ENCODE data around the gene DSP. TPM values are rescaled to one million over a fixed set of nuclear protein-coding genes. Genes with fewer than 3 reads are reported as not detected.

DSP gene
- total RNA-seq, 1 donor from 2014 or later = 109 TPM

DNA sequence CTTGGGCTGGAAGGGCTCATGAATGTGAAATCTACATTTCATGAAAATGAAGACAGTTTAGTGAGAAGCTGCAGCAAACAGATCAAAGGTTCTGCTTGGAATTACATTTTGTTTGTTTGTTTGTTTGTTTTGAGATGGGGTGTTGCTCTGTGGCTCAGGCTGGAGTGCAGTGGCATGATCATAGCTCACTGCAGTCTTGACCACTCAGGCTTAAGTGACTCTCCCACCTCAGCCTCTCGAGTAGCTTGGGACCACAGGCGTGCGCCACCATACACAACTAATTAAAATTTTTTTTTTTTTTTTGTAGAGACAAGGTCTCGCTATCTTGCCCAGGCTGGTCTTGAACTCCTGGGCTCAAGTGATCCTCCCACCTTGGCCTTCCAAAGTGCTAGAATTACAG is 5.8 kb downstream of the DSP start:
- TF ChIP-seq, protein P1, sequence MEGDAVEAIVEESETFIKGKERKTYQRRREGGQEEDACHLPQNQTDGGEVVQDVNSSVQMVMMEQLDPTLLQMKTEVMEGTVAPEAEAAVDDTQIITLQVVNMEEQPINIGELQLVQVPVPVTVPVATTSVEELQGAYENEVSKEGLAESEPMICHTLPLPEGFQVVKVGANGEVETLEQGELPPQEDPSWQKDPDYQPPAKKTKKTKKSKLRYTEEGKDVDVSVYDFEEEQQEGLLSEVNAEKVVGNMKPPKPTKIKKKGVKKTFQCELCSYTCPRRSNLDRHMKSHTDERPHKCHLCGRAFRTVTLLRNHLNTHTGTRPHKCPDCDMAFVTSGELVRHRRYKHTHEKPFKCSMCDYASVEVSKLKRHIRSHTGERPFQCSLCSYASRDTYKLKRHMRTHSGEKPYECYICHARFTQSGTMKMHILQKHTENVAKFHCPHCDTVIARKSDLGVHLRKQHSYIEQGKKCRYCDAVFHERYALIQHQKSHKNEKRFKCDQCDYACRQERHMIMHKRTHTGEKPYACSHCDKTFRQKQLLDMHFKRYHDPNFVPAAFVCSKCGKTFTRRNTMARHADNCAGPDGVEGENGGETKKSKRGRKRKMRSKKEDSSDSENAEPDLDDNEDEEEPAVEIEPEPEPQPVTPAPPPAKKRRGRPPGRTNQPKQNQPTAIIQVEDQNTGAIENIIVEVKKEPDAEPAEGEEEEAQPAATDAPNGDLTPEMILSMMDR (IDR thresholded peaks at IDR 0.05; ENCODE audit: unreplicated experiment) = no peak
- no peaks in the 10 kb centered on the region for H3K9me3 Mint-ChIP-seq (ENCODE audit: unreplicated experiment)
- no peak overlapping the region for H3K27ac Mint-ChIP-seq (ENCODE audit: unreplicated experiment)
- peaks cover 4% of the 10 kb centered on the region for H3K36me3 Mint-ChIP-seq (ENCODE audit: low read depth, unreplicated experiment)
- DNase-seq (ENCODE audit: low spot score) = no peak
- H3K4me1 Mint-ChIP-seq (ENCODE audit: unreplicated experiment) = peaks cover 32% of the 10 kb centered on the region
- peaks cover 11% of the 10 kb centered on the region for H3K27me3 Mint-ChIP-seq (ENCODE audit: unreplicated experiment)
- no peak overlapping the region for H3K4me3 Mint-ChIP-seq (ENCODE audit: unreplicated experiment)

DNA sequence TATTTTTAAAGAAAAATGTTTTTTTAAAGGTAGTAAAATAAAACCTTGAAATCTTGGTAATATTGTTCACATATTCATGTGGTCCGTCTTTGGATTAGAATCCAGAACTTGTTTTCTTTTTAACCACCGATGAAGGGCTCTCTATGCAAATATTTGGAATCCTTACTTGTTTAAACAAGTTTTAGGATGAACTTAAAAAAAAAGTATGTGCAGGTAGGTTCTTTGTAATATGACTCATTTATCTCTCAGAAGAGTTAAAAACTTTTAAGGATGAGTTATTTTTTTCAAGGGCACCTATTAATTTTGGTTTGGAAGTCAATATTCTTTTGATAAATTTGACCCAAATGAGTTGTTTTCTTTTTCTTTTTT is 8.9 kb downstream of the DSP start:
- Mint-ChIP-seq H3K4me1 (ENCODE audit: unreplicated experiment) (peaks cover 19% of the 10 kb centered on the region), H3K4me3 (ENCODE audit: unreplicated experiment) (no peak overlapping the region), H3K36me3 (ENCODE audit: low read depth, unreplicated experiment) (peaks cover 4% of the 10 kb centered on the region), H3K27ac (ENCODE audit: unreplicated experiment) (no peak overlapping the region), H3K9me3 (ENCODE audit: unreplicated experiment) (no peaks in the 10 kb centered on the region), H3K27me3 (ENCODE audit: unreplicated experiment) (no peaks in the 10 kb centered on the region)
- TF ChIP-seq, protein P1 (IDR thresholded peaks at IDR 0.05; ENCODE audit: unreplicated experiment) = no peak
- no peak for DNase-seq (ENCODE audit: low spot score)

DNA sequence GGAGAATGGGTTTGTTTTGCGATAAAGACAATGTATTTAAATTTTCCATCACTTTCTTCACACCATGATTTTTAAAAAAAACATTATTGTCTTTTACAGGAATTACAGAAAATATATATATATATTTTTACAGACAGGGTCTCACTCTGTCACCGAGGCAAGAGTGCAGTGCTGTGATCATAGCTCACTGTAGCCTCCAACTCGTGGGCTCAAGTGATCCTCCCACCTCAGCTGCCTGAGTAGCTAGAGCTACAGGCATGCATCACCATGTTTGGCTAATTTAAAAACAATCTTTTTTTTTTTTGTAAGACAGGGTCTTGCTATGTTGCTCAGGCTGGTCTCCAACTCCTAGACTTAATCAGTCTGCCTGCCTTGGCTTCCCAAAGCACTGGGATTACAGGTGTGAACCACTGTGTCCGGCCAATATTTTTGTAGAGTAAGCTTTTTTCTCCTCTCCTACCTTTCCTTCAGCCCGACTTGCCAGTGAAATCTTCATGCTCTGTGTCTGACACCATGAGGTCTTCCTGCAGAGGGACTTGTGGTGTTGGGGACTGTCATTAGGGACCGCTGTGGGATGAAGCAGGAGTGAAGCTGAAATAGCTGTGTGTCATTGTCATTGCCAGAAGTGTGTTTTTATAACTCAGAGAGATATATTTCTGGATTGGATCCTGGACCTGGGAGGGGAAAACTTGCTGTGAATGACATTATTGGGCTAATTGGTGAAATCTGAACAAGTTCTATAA is 13.2 kb downstream of the DSP start:
- Mint-ChIP-seq H3K9me3 (ENCODE audit: unreplicated experiment) (no peaks in the 10 kb centered on the region), H3K27ac (ENCODE audit: unreplicated experiment) (no peak overlapping the region), H3K4me1 (ENCODE audit: unreplicated experiment) (no peaks in the 10 kb centered on the region), H3K27me3 (ENCODE audit: unreplicated experiment) (no peaks in the 10 kb centered on the region), H3K36me3 (ENCODE audit: low read depth, unreplicated experiment) (peaks cover 9% of the 10 kb centered on the region), H3K4me3 (ENCODE audit: unreplicated experiment) (no peak overlapping the region)
- DNase-seq (ENCODE audit: low spot score) = no peak
- TF ChIP-seq, protein P1 (IDR thresholded peaks at IDR 0.05; ENCODE audit: unreplicated experiment) = no peak

DNA sequence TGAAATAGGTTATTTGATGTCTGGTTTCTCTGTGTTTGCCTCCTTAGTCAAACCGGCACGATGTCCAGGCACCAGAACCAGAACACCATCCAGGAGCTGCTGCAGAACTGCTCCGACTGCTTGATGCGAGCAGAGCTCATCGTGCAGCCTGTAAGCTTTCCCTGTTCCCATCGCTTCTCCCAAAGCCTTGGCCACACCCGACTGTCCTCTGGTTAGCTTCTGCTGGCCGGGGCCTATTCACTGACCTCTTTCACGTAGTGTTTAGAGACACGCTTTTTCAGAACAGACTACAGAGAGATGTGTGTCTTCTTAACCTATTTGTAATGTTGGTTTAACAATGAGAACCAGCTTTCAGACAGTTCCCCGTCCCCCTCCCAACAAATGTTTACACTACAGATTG is 14.2 kb downstream of the DSP start:
- no peak for DNase-seq (ENCODE audit: low spot score)
- TF ChIP-seq, protein P1 (IDR thresholded peaks at IDR 0.05; ENCODE audit: unreplicated experiment) = no peak
- Mint-ChIP-seq H3K4me1 (ENCODE audit: unreplicated experiment) (no peaks in the 10 kb centered on the region), H3K4me3 (ENCODE audit: unreplicated experiment) (no peak overlapping the region), H3K27me3 (ENCODE audit: unreplicated experiment) (no peaks in the 10 kb centered on the region), H3K36me3 (ENCODE audit: low read depth, unreplicated experiment) (peaks cover 12% of the 10 kb centered on the region), H3K27ac (ENCODE audit: unreplicated experiment) (no peak overlapping the region), H3K9me3 (ENCODE audit: unreplicated experiment) (no peaks in the 10 kb centered on the region)

DNA sequence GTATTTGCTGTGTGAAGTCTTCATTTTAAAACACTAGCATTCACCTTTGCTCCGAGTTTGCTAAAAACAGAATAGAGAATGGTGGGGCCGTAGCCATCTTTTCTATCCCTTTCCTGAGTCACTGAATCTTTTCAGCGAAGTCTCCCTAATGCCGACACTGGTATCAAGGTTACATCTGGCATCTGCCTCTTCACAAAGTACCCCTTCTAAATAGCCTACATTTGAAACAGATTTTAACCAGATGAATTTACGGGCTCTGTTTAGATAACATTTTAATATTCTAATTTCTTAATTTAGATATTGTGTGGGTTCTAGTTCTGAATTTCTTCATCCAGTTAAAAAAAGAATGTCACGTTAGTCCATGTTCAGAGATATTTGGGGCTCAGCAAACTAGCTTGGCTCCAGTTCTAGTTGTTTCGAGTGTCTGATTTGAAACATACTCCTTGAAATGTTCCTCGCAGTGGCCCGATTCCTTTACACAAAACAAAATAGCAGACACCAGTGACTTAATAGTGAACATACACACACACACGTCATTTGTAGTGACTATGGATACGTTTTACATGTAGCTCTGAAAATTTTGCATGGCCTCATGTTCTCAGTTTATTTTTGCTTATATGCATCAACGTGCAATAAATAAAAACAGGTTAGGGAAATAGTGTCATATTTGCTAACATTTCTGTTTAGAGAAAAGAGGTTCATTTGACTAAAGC is 15.1 kb downstream of the DSP start:
- TF ChIP-seq, protein P1 (IDR thresholded peaks at IDR 0.05; ENCODE audit: unreplicated experiment) = no peak
- Mint-ChIP-seq H3K4me1 (ENCODE audit: unreplicated experiment) (no peaks in the 10 kb centered on the region), H3K9me3 (ENCODE audit: unreplicated experiment) (no peaks in the 10 kb centered on the region), H3K36me3 (ENCODE audit: low read depth, unreplicated experiment) (peaks cover 13% of the 10 kb centered on the region), H3K27ac (ENCODE audit: unreplicated experiment) (no peak overlapping the region), H3K27me3 (ENCODE audit: unreplicated experiment) (no peaks in the 10 kb centered on the region), H3K4me3 (ENCODE audit: unreplicated experiment) (no peak overlapping the region)
- no peak for DNase-seq (ENCODE audit: low spot score)
